Measurements from ENCODE around the gene PSD2.

Gene PSD2

GRCh38 chr5:139795074-139796001 is at the start of gene PSD2:
Gene PSD2 (plus strand): TSS chr5:139795808. CDS start chr5:139809441, 13,633 bp downstream.
- DNase-seq (ENCODE audit: low read depth in 2 of 3, low spot score in 2 of 3) = no peak

DNA sequence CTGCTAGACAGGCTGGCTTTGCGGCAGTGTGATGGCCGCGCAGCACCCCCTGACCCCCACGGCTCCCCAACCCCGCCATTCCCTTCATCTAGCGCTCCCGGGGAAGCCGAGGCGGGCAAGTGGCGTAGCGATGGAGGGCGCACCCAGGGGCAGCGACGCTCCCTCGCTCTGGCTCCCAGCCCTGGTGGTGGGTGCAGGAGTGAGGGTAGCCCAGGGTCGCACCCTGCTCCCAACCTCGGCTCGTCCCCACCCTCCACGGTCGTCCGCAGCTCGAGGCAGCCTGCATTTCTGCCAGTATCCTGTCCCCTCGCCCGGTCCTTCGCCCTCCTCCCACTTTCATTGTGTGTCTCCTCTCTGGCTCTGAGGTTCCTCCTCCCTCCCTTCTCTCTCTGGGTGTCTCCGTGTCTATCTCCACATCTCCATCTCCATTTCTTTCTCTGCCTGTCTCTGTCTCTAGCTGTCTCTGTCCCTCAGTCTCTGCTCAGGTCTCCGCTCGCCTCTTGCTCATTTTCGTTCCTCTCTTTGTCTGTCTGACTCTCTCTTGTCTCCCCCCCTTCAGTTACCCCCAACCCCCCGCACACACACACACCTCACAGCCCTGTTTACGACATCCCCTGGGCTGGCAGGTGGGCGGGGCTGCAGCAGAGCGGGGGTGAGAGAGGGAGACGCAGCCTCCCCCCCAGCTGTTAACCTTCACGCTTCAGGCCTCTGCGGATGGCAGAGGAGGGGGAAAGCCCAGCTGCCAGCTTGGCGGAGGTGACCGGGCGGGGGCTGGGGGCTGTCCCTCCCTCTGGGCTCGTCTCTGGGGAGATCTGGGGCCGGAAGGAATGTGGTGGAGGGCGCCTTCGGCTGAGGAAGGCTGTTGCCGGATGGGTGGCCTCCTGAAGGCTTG is 48.7 kb upstream of the PSD2 start:
- peak; percentile 40 to 65 (median 61) for DNase-seq (ENCODE audit: low read depth in 2 of 3, low spot score in 2 of 3)

- DNase-seq (ENCODE audit: low read depth in 2 of 3, low spot score in 2 of 3) = peak; percentile 42 to 52 (median 43)
Observed at GRCh38 chr5:139747583-139748504, 47.8 kb upstream of the PSD2 start.

- no peak for DNase-seq (ENCODE audit: low read depth in 2 of 3, low spot score in 2 of 3)
Observed at GRCh38 chr5:139748505-139748826, 47.1 kb upstream of the PSD2 start.

GRCh38 chr5:139749242-139749641 is 46.4 kb upstream of the PSD2 start:
- DNase-seq (ENCODE audit: low read depth in 2 of 3, low spot score in 2 of 3) = no peak

GRCh38 chr5:139751236-139751635 is 44.4 kb upstream of the PSD2 start:
- no peak for DNase-seq (ENCODE audit: low read depth in 2 of 3, low spot score in 2 of 3)

DNA sequence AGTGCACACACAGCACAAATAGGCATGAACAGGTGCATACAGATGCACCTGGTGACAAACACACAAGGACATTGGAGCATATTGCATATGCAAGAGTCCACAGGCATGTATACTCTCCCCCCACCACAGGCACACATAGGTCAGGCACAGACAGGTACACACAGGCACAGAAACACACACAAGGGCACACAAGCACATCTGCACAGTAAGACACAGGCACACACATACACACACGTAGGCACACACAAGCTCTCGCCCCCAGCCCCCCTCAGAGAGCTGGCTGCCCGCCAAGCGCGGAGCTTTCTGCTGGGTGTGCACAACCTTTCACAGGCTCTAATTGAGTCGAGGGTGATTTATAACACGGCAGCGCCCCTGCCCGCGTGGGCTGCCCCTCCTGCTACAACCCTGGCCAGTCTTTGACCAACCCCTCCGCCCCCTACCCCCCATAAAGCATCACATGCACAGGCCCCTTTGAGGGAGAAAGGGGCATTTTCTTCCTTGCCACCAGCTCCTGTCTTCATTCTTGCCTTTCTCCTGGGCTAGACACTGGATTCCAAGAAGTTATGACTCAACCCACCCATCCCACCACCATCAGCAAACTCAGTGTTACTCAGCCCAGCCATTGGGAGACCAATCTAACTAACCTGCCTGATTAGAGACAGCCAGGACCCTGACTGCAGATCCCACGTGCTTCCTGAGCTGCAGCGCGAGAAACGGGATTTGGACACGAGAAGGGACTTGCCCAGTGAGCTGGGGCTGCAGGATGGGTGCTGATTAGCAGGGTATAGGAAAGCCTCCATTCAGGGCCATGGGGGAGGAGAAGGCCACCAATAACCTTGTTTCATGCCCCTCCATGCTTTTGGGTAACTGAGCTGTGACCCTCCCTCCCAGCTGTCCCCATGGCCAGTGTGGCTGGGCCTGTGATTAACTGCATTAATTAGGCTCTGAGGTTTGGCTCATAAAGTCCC is 42.8 kb upstream of the PSD2 start:
- no peak for DNase-seq (ENCODE audit: low read depth in 2 of 3, low spot score in 2 of 3)

DNA sequence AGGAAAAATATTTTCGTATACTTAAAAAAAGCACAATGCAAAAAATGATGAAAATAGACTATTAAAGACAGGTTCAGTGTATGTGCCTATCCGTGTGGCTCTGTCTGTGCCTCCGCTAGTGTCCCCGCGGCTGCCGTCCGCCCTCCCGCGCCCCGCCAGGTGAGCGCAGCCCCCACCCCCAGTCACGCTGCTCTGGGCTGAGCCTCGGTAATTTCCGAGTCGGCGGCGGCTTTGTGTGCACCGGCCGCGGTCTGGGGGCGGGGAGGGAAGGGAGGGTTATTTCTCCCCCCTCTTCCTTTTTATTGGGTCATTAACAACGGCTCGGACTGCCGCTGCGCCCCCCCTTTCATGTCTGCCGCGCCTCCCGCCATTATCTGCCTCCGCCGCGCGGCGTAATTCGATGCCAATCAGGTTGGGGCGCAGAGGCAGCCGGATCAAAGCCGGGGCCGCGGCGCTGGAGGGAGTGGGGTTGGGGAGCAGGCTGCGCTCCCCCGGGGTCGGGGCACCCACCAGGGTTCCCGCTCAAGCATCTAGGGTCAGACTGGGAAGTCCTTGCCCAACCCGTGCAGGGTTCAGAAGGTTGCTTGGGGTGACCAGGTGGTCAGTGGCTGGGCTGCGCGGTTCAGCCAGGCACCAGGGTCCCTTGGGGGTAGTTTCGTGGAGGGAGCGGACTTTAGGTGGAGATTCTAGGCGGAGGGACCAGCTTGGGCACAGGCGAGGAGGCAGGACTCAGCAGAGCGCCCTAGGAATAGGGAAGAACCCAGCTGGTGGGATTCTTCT is 39.5 kb upstream of the PSD2 start:
- DNase-seq (ENCODE audit: low read depth in 2 of 3, low spot score in 2 of 3) = no peak

- no peak for DNase-seq (ENCODE audit: low read depth in 2 of 3, low spot score in 2 of 3)
Observed at GRCh38 chr5:139756971-139757370, 38.6 kb upstream of the PSD2 start.

DNA sequence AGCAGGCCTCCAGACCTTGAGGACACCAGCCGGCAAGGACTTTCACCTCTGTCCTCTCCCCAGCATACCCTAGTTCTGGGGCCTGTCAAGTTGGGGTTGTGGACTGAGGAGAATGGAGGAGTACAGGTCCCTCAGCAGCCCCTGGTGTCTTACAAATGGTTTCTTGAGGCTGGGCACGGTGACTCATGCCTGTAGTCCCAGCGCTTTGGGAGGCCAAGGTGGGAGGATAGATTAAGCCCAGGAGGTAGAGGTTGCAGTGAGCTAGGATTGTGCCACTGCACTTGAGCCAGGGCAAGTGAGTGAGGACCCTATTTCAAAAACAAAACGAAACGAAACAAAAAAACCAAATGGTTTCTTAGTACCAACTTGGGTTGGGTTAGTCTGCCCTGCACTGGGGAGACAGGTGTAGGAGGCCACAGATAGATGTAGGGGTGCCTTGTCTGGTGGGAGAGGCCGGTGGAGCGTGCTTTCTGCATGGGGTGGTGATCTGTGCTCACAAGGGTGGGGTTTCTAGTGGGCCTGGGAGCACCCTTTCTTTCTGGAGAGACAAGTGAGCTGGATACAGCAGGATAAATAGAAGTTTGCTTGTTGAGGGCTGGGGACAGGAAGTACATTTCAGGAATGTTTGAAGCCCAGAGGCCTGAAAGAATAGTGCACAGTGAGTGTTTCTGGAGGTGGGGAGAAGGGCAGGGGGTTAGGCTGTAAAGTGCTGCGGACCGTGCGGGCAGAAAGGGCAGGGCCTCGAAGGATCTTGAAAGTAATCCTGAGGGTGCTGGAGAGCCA is 37.7 kb upstream of the PSD2 start:
- no peak for DNase-seq (ENCODE audit: low read depth in 2 of 3, low spot score in 2 of 3)

DNA sequence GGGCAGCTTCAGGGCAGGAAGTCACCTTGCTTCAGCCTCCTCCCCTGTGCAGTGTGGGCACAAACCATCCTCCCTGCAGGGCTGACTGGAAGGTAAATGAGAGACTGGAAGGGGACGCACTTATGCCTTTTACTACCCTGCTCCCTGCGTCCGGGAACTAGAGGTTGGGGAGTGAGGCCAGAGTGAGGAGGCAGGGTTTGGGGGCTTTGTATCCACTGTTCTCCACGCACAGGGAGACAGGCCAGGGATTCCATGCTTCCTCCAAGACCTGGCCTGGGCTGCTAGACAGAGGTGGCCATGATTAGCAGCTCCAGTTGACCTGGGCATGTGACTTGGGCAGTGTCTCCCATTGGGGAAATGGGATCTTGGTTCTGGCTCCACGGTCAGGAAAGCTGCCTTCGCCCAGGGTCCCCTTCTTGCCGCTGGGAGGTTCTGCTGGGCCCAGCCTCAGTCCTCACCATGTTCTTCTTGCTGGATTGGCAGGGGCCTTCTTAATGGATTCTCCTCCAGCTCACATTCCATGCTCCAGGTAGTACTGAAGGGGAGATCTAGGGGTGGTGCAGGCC is 37.0 kb upstream of the PSD2 start:
- no peak for DNase-seq (ENCODE audit: low read depth in 2 of 3, low spot score in 2 of 3)

DNA sequence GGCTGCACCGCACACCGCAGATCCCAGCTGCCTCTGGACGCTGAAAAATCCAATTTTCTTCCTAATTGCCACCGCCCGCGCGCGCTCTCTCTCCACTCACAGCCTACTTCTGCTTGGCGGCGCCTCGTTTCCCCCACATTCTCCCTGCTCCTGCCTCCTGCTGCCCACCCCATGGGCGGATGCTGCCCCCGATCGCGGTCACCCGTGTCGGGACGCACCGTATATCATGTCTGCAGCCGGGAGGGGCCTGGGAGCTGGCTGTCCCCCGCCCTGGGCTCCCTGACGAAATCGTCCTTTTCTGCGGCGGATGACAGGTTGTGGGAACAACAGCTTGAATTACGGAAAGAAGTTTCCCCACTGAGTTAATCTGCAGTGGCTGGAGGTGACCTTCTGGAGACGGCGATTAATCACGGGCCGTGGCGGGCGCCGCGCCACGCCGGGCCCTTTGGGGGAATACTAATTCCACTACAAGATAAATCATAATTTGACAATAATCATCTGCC is 36.3 kb upstream of the PSD2 start:
- no peak for DNase-seq (ENCODE audit: low read depth in 2 of 3, low spot score in 2 of 3)

DNA sequence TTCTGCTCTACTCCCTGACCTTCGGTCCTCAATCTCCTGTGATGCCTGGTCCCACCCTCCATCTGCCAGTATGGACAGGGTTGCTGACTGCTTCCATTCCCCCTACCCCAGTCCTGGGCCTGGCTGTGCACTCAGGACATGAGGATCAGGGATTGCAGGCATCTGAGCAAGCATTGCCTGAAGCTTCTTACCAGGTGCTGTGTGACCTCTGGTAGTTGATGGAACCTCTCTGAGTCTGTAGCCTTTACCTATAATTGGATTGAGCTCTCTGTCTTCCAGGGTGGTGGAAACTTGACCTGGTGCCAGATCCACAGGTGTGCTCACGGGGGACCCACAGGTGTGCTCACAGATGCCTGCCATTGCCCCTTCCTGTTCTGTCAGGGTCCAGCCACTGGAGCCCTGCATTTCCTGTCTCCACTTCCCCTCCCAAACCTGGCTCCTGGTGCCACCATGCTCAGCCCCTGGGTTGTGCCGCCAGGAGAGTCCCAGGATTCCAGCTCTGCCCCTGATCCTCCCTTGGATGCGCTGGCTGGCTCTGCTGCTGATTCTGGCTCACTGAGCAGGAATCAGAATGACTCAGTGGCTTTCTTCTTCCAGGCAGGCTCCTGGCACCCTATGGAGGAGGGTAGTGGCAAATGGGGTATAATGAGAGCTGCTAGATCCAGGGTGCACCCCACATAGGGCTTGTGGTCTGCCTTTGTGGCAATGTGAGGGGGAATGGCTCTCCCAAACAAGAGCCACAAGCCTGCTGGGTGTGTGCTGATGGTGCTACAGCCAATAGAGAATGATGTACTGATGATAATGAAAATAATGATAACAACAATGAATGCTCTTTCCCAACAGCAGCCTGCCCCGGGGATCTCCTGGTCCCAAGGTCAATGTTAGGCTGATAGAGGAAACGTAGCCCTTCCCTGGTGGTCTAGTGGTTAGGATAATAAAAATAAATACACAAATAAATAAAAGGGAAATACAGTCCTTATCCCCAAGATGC is 35.2 kb upstream of the PSD2 start:
- DNase-seq (ENCODE audit: low read depth in 2 of 3, low spot score in 2 of 3) = no peak

DNA sequence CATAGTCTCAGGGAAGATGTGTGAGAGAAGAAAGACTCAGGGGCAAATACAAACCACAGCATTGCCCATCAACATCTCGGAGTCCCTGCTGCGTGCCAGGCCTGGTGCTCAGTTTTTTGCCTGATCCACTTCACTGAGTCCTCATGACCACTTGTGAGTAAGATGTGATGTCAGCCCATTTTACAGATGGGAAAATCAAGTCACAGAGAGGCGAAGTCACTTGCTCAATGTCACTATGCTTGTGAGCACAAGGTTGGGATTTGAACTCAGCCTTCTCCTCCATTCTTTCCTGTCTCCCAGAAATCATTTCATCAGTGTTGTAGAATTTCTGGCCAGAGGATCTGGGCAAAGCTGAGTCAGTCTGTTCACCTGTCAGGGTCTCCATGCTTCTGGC is 34.6 kb upstream of the PSD2 start:
- no peak for DNase-seq (ENCODE audit: low read depth in 2 of 3, low spot score in 2 of 3)

GRCh38 chr5:139761501-139761900 is 34.1 kb upstream of the PSD2 start:
- DNase-seq (ENCODE audit: low read depth in 2 of 3, low spot score in 2 of 3) = no peak

- no peak for DNase-seq (ENCODE audit: low read depth in 2 of 3, low spot score in 2 of 3)
Observed at GRCh38 chr5:139762615-139763170, 32.9 kb upstream of the PSD2 start.
